Ascending aorta (tissue), 2 donors: ENCODE measurements around the gene APIP. TPM values are rescaled to one million over a fixed set of nuclear protein-coding genes. Genes with fewer than 3 reads are reported as not detected.

Experiments used
- DNase-seq, 2 donors: peaks; one replicate each; pipeline ENCODE4 v3.0.0-alpha.2; 2019; ENCODE audit warnings: low spot score in 2 of 2
- H3K27ac ChIP-seq, 2 donors: fragments of 200-600 bp; sonication (generic); one replicate each; pipeline ENCODE4 v1.5.1; 2016 to 2017; ENCODE audit warnings: mild to moderate bottlenecking in 1 of 2
- H3K27me3 ChIP-seq: fragments of 200-600 bp; sonication (generic); one replicate; pipeline ENCODE4 v1.5.1; 2017
- H3K36me3 ChIP-seq, 2 donors: fragments of 200-600 bp; sonication (generic); one replicate each; pipeline ENCODE4 v1.5.1; 2016
- H3K4me1 ChIP-seq, 2 donors: fragments of 200-600 bp; sonication (generic); one replicate each; pipeline ENCODE4 v1.5.1; 2016 to 2017; ENCODE audit warnings: mild to moderate bottlenecking in 1 of 2
- H3K4me3 ChIP-seq, 2 donors: fragments of 200-600 bp; sonication (generic); one replicate each; pipeline ENCODE4 v1.5.1; 2016 to 2017; ENCODE audit warnings: mild to moderate bottlenecking in 1 of 2
- H3K9me3 ChIP-seq, 2 donors: fragments of 200-600 bp; sonication (generic); one replicate each; pipeline ENCODE4 v1.5.1; 2016
- intact Hi-C: fragments of 100-400 bp; cut with DNase I; formaldehyde crosslinking; loops from one replicate; pipeline ENCODE4 v1.15.1; 2023
- total RNA-seq: library from RNA; depleted of rRNA; stranded (reverse); fragments of >200 nt; gene quantifications from one replicate; pipeline ENCODE4 v1.1.0, GENCODE V29; 2016
- TF ChIP-seq, protein P1 (sequence below), 3 experiments: fragments of 200-600 bp in 2 of 3; fragments of 450-650 bp in 1 of 3; sonication (generic) in 2 of 3; IDR thresholded peaks; one replicate each; pipeline ENCODE4 v1.5.1; 2016 to 2019; ENCODE audit warnings: antibody characterized with exemption in 3 of 3, mild to moderate bottlenecking in 1 of 3, moderate library complexity in 1 of 3

Gene APIP
- total RNA-seq, 1 donor from 2014 or later = 3.6 TPM

GRCh38 chr11:34941688-34942087 is 25.5 kb upstream of the APIP start:
- DNase-seq = no peak
- Histone ChIP-seq H3K36me3 (peaks cover 0 to 3% of the 10 kb centered on the region in 2 donors), H3K27ac (no peak overlapping the region), H3K4me1 (no peaks in the 10 kb centered on the region), H3K9me3 (peaks cover 0 to 3% of the 10 kb centered on the region in 2 donors), H3K27me3 (no peaks in the 10 kb centered on the region), H3K4me3 (no peak overlapping the region)
- intact Hi-C loops = no loop called here
- TF ChIP-seq, protein P1, sequence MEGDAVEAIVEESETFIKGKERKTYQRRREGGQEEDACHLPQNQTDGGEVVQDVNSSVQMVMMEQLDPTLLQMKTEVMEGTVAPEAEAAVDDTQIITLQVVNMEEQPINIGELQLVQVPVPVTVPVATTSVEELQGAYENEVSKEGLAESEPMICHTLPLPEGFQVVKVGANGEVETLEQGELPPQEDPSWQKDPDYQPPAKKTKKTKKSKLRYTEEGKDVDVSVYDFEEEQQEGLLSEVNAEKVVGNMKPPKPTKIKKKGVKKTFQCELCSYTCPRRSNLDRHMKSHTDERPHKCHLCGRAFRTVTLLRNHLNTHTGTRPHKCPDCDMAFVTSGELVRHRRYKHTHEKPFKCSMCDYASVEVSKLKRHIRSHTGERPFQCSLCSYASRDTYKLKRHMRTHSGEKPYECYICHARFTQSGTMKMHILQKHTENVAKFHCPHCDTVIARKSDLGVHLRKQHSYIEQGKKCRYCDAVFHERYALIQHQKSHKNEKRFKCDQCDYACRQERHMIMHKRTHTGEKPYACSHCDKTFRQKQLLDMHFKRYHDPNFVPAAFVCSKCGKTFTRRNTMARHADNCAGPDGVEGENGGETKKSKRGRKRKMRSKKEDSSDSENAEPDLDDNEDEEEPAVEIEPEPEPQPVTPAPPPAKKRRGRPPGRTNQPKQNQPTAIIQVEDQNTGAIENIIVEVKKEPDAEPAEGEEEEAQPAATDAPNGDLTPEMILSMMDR (IDR thresholded peaks at IDR 0.05) = no peak

DNA sequence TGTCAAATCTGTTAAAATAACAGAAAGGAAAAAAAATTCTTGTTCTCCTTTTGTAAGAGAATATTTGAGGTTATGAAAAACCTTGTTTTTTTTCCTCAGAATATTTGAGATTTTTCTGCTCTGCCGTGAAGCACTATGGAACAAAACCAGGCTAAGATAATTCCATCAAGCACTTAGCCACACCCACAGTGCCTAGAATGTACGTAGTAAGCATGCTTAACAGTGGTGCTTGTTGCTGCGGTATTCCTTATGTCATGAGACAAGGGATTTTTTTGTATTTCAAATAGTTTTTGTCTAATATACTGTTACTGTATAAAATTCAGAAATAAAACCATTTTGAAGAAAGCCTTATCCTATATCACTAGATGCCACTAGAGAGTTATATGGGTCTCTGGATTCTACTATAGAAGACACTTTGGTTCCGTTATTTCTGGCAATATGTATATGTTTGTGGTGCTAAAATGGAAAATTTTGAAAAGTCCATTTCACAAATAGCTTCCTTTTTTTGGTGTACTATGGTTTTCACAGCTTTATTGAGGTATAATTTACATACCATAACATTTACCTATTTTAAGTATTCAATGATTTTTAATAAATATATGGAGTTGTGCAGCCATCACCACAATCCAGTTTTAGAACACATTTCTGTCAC is 24.0 kb upstream of the APIP start:
- peaks cover 0 to 3% of the 10 kb centered on the region in 2 donors for H3K36me3 ChIP-seq
- DNase-seq = no peak
- no peak overlapping the region for H3K4me3 ChIP-seq
- H3K27ac ChIP-seq = no peak overlapping the region
- H3K4me1 ChIP-seq = no peaks in the 10 kb centered on the region
- no peaks in the 10 kb centered on the region for H3K27me3 ChIP-seq
- TF ChIP-seq, protein P1 (IDR thresholded peaks at IDR 0.05) = no peak
- intact Hi-C loops = no loop called here
- H3K9me3 ChIP-seq = peaks cover 0 to 3% of the 10 kb centered on the region in 2 donors

DNA sequence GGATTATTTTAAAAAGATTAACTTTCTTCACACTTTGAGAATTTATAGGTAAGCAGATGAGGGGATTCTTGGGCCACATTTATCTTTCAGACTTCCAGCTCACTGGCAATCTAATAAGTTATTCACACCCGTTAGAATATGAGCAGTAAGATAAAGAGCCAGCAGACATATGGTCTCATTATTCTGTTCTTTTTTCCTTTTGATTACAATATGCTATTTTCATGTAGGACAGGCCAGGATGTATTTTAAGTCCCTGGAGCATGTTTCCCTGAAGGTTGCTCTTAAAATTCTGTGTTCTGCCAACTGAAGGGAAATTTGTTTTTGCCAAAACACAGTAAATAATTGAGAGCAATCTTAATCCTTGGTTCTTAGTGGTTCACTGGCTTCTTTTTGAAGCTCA is 22.4 kb upstream of the APIP start:
- Histone ChIP-seq H3K27ac (no peak overlapping the region), H3K27me3 (no peaks in the 10 kb centered on the region), H3K4me1 (no peaks in the 10 kb centered on the region), H3K4me3 (no peak overlapping the region), H3K36me3 (no peaks in the 10 kb centered on the region), H3K9me3 (no peaks in the 10 kb centered on the region)
- TF ChIP-seq, protein P1 (IDR thresholded peaks at IDR 0.05) = no peak
- DNase-seq = no peak
- intact Hi-C loops = no loop called here

DNA sequence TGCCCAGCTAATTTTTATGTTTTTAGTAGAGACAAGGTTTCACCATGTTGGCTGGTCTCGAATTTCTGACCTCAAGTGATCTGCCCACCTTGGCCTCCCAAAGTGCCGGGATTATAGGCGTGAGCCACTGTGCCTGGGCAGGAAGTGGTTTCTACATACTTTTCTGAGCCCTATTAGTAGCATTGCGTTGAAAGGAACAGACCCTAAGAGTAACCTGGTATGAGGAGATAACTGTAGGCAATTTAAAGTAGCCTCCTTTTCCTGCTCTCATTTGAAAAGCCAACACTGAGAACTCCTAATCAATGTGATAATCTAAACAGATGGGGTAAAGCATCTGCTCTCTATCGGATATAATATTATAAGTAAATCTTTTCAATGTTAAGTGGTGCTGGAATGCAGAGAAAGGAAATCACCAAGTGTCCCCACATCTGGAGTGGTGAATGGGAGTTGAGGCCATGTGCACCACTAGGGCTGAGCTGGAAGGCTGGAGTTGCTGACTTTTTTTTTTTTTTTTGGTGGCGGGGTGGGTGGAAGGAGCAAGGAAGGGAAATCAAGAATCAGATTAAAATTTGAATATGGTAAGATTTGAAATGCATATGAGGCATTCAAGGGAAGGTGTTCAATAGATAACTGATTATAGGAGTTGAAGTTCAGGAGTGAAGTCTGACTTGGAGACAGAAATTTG is 20.9 kb upstream of the APIP start:
- Histone ChIP-seq H3K27me3 (no peaks in the 10 kb centered on the region), H3K27ac (no peak overlapping the region), H3K4me3 (no peak overlapping the region), H3K9me3 (no peaks in the 10 kb centered on the region), H3K36me3 (peaks cover 0 to 11% of the 10 kb centered on the region in 2 donors), H3K4me1 (no peaks in the 10 kb centered on the region)
- TF ChIP-seq, protein P1 (IDR thresholded peaks at IDR 0.05) = no peak
- intact Hi-C loops = no loop called here
- no peak for DNase-seq

DNA sequence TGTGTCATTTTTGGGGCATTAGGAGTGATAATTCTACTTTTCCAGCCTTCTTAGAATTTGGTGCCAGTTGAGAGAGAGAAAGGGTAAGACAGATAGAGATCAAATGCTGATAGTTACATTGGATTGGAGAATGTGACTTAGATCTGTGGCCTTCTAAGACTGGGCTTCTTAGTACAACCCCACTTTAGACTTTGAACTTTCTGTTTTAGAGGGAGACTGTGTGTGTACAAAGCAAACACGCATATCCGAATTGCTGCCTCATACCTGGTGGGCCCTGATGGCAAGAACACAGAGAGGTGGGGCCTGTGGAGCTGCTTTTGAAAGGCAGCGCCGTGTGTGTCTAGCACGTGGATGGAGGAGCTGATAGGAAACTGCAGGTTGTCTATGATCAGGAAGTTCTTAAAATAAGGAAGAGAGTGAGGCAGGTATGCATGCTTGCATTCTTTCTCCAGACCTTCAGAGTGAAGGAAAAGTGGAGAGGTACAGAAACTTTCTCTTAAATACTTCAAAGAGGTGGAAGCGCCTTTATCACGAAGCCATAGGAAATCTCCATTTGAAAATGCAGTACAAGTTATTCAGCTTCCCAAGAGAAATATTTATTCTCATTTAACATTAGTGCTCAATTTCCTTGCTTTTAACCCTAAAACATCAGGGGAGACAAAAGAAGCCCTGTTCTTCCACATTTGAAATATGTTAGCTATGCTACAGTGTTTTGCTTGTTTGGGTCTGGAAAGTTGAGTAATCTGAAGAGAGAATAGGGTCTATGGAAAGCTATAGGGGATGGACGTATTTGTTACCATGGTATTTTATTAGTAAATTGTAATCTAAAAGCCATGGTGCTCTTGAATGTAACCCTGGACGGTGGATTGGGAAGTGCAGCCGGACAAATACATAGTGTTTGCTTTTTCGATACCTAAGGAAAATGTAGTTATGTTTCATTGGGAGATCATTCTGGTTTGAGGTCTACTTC is 13.9 kb upstream of the APIP start:
- intact Hi-C loops = no loop called here
- no peak for DNase-seq
- Histone ChIP-seq H3K36me3 (peaks cover 0 to 17% of the 10 kb centered on the region in 2 donors), H3K27ac (no peak overlapping the region), H3K4me1 (peaks cover 5 to 6% of the 10 kb centered on the region in 2 donors), H3K27me3 (no peaks in the 10 kb centered on the region), H3K4me3 (no peak overlapping the region), H3K9me3 (no peaks in the 10 kb centered on the region)
- TF ChIP-seq, protein P1 (IDR thresholded peaks at IDR 0.05) = no peak
